SK-N-SH (cell line): ENCODE results near the gene ARHGAP10.

Experiments used
- CTCF ChIP-seq: fragments of 200-600 bp; sonication (generic); IDR thresholded peaks from 2 replicates; pipeline ENCODE4 v1.6.1; 2017; ENCODE audit warnings: antibody characterized with exemption, mild to moderate bottlenecking, moderate library complexity
- GABPA ChIP-seq: IDR thresholded peaks from 2 replicates; pipeline ENCODE4 v1.4.0; 2012; ENCODE audit warnings: low read depth, mild to moderate bottlenecking
- IRF3 ChIP-seq: fragments of 150-350 bp; IDR thresholded peaks from 2 replicates; pipeline ENCODE4 v1.6.1; 2016; ENCODE audit warnings: mild to moderate bottlenecking, low read depth, low read length
- MAX ChIP-seq: IDR thresholded peaks from 2 replicates; pipeline ENCODE4 v1.4.0; 2012; ENCODE audit warnings: low read depth
- MXI1 ChIP-seq: IDR thresholded peaks from 2 replicates; pipeline ENCODE4 v1.6.1; 2012; ENCODE audit warnings: mild to moderate bottlenecking, low read depth, low read length, improper control_type of control experiment
- RCOR1 ChIP-seq: fragments of 150-350 bp; IDR thresholded peaks from 2 replicates; pipeline ENCODE4 v1.6.1; 2017; ENCODE audit warnings: antibody characterized with exemption, low read length
- REST ChIP-seq: IDR thresholded peaks from 2 replicates; pipeline ENCODE4 v1.6.1; 2012; ENCODE audit warnings: mild to moderate bottlenecking, low read depth, low read length, moderate library complexity
- SIN3A ChIP-seq: IDR thresholded peaks from 2 replicates; pipeline ENCODE4 v1.6.1; 2012; ENCODE audit warnings: low read depth, mild to moderate bottlenecking, low read length, moderate library complexity, borderline replicate concordance
- TCF12 ChIP-seq: IDR thresholded peaks from 2 replicates; pipeline ENCODE4 v1.4.0; 2012
- YY1 ChIP-seq: IDR thresholded peaks from 2 replicates; pipeline ENCODE4 v1.4.0; 2012; ENCODE audit warnings: low read depth, mild to moderate bottlenecking
- ZBTB33 ChIP-seq: IDR thresholded peaks from 2 replicates; pipeline ENCODE4 v1.4.0; 2012; ENCODE audit warnings: low read depth, borderline replicate concordance

GRCh38 chr4:147689067-147689466, 42.8 kb upstream of the ARHGAP10 start:
- TF ChIP-seq ZBTB33 (no peak), REST (no peak), RCOR1 (no peak), CTCF (no peak), TCF12 (no peak), GABPA (no peak), MXI1 (no peak), SIN3A (no peak), YY1 (no peak), MAX (no peak), IRF3 (no peak)
